Measurements from ENCODE around the gene GAS2L1.

GAS2L1 gene

DNA sequence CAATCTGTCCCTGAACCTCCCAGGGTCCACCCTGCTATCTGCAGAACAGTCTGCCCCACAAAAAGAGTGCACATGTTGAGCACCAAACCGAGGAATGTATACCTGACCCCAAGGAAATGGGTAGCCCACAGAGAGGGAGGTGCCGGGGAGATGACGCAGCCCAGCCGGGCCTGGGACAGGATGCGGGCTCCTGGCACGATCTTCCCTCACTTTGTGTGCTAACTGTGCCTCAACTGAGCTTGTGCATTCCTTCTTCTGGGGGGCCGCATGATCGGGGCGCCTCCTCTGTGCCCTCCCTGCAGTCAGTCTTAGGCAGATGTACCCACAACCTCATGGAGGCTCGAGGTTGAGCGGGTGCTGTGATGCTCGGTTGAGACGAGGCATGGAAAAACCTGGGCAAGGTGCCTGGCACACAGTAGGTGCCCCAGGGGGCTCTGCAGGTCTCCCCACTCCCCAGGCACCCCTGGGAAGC is 2.4 kb downstream of the GAS2L1 start:
- no peak for DNase-seq

DNA sequence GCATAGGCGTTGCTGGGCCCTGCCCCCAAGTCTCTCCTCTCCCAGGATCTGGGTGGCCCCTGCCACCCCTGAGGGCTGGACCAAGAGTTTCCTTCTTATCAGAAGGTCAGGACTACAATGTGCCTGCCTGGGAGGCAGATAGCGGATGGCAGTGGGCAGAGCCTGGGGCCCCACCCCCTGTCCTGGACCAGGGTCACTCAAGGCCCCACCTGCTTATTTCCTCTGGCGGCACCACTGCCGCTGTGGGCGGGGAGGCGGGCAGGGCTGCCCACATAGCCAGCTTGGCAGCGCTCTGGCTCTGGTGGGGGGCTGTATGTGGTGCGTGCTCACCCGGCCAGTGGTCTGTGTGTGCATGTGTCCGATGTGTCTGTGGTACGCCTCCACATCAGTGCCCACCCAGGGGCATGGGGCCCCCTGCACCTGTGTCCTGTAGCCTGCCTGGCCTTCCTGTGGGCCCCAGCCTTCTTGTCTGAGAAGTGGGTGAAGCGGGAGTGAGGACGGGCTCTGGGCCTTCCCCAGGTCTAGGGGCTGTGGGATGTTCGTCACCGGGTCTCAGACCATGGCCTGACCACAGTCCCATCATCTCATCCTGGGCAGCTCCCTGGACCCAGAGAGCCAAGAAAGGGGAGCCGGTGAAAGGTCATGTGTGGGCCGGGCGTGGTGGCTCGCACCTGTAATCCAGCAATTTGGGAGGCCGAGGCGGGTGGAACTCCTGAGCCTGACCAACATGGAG is 3.0 kb downstream of the GAS2L1 start:
- peak in 2 of 58 donors; percentile 19 to 55 for DNase-seq

DNA sequence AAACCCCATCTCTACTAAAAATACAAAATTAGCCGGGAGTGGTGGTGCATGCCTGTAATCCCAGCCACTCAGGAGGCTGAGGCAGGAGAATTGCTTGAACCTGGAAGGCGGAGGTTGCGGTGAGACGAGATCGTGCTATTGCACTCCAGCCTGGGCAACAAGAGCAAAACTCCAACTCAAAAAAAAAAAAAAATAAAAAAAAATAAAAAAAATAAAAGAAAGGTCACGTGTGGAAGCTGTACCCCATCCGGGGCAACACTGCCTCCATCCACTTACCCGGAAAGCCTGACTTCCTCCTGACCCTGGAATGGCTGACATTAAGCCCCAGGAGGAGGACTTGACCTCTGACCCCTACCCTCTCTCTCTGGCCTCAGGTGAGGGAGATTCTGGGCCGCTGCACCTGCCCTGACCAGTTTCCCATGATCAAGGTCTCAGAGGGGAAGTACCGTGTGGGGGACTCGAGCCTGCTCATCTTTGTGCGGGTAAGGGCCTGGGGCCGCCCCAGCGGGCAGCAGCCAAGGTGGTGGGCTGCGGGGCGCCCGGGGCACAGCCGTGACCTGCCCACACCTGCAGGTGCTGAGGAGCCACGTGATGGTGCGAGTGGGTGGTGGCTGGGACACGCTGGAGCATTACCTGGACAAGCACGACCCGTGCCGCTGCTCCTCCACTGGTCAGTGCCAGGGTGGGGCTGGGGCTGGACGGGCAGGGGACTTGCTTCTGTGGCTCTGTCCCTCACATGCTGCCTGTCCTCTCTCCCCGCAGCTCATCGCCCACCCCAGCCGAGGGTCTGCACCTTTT is 3.8 kb downstream of the GAS2L1 start:
- peak in 2 of 58 donors; percentile 70 for DNase-seq

DNA sequence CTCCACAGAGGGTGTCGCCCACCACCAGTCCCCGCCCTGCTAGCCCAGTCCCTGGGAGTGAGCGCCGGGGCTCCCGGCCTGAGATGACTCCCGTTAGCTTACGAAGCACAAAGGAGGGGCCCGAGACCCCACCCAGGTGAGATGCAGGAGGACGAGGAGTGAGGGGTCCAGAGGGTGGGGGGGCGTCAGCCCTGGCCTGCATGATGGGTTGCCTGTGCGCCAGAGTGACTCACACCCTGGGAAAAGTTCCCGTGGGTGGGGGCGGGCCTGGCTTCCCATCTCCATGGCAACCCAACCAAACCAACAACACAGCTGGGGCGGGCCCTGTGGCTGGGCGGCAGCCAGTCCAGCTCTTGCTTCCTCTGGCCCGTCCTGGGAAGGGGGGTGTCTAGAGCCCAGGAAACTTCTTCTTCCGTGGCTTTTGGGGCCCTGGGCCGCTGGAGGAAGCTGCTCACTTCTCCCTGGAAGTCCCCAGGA is 4.5 kb downstream of the GAS2L1 start:
- peak in 57 of 58 donors; percentile 75 to 98 (median 93) for DNase-seq

DNA sequence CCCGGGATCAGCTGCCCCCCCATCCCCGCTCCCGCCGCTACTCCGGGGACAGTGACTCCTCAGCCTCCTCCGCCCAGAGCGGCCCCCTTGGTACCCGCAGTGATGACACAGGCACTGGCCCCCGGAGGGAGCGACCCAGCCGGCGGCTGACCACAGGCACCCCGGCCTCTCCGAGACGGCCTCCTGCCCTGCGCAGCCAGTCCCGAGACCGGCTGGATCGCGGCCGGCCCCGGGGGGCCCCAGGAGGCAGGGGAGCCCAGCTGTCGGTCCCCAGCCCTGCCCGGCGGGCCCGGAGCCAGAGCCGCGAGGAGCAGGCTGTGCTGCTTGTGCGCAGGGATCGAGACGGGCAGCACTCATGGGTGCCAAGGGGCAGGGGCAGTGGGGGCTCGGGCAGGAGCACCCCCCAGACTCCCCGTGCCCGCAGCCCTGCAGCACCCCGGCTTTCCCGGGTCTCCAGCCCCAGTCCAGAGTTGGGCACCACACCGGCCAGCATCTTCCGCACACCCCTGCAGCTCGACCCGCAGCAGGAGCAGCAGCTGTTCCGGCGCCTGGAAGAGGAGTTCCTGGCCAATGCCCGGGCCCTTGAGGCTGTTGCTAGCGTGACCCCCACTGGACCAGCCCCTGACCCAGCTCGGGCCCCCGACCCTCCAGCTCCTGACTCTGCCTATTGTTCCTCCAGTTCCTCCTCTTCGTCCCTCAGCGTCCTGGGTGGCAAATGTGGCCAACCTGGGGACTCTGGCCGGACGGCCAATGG is 5.2 kb downstream of the GAS2L1 start:
- DNase-seq: peak in 7 of 58 donors; percentile 30 to 79 (median 47)

DNA sequence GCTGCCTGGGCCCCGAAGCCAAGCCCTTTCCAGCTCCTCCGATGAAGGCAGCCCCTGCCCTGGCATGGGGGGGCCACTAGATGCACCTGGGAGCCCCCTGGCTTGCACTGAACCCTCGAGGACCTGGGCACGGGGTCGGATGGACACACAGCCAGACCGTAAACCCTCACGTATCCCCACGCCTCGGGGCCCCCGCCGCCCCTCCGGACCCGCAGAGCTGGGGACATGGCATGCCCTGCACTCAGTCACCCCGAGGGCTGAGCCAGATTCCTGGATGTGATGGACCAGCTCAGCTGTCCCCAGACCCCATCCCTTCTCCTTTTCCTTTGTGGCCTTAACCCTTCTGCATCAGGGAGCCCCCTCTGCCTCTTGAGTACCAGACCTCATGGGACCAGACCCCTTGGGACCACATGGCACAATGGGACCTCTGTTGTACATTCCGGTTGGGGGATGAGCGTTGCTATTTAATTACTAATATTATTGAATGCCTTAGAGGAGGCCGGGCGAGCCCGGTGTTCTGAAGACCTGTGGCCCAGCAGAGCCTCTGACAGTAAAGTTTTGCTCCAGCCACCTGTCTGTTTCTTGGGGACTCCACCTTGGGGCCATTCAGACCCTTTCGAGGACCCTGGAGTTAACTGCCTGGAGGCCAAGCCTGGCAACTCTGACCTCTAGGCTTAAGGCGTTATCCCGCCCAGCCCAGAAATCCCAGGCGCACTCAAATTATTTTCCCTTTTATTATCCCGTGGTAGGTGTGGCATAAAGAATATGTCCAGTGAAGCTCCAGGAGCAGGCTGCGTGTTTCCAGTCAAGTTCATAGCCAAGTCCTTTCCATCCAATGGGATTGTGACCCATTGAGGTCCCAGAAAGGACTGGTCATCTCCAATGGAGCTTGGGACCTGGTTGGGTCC is 6.0 kb downstream of the GAS2L1 start:
- no peak for DNase-seq

DNA sequence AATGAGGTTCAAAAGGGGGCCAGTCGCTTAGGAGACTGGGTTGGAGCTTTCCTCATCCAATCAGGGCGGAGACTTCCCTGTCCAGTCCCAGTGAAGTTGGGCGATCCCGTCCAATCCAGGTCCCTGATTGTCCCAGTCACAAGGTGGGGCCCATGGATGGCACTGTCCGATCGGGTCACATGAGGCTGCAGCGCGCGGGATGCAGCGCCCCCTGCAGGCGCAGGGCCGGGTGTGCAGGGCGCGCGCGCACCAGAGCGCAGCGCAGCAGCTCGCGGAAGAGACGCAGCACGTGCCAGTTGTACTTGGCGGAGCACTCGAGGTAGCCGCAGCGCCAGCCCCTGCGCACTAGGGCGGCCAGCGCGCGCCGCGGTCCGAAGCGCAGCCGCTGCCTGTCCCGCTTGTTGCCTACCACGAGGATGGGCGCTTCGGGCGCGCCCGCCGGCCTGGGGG is 6.7 kb downstream of the GAS2L1 start:
- DNase-seq: peak in 23 of 58 donors; percentile 22 to 72 (median 45)

DNA sequence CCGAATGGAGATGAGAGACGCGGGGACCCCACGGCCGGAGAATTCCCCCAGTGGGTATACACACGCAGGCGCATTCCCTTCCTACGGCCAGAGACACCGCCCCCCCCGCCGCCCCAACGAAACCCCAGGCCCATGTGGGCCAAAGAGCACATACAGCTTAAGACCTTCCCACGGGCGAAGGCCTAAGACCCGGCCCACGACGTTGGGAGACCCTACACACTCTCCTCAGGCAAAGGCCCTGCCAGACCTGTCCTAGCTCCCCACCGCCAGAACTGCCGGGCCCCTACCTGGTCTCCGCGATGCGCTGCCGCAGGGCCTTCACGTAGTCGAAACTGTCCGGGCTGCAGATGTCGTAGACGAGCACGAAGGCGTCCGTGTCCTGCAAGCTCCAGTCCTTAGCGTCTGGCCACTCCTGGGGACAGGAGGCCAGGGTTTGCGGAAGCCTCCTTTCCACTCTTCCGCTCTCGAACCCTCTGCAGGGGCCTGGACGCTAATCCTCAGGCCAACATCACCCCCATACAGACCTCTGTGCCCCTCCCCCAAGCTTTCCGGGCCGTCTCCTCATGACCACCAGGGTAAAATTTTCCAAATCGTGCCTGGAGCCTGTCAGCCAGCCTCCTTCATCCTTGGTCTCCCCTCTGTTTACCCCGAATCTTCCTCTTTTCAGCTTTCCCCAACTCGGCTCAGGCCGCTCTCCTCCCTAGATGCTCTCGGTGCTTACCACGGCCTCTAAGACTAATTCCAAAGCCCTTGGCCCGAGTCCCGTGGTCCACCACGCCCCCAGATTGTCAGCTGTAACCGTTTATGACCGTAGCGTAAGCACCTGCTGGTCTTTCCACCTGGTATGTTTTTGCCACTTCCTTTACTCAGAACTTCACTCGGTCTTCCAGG is 7.4 kb downstream of the GAS2L1 start:
- DNase-seq: peak in 2 of 58 donors; percentile 28 to 57

DNA sequence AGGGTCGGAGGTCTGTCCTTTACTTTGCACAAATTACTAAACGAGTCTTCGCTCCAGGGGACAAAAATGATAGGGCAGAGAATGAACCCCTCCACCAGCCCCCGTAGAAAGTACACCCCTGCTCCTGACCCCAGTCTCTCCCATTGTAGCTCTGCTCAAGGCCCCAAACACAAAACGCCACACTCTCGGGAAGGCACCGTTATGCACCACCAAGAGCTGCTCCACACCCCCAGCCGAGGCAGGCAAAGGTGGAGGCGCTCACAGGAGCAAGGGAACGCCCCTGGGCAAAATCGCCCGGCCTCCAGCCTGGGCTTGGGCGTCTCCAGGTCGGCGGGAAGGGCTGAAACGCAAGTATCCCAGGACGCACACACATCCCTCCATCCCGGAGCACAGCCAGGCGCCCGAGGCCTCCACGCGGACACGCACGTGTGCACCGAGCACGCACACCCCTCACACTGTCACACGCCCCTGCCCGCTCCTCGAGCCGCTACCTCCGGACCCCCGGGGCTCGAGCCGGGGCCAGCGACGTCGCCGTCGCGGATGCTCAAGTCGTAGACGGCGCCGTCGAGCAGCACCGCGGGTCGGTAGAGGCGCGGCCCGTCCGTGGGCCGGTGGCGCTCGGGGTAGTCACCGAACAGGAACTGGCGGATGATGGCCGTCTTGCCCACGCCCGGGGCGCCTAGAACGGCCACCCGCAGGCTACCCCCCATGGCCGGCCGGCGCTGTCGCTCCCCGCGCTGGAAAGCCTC is 8.3 kb downstream of the GAS2L1 start:
- no peak for DNase-seq

DNA sequence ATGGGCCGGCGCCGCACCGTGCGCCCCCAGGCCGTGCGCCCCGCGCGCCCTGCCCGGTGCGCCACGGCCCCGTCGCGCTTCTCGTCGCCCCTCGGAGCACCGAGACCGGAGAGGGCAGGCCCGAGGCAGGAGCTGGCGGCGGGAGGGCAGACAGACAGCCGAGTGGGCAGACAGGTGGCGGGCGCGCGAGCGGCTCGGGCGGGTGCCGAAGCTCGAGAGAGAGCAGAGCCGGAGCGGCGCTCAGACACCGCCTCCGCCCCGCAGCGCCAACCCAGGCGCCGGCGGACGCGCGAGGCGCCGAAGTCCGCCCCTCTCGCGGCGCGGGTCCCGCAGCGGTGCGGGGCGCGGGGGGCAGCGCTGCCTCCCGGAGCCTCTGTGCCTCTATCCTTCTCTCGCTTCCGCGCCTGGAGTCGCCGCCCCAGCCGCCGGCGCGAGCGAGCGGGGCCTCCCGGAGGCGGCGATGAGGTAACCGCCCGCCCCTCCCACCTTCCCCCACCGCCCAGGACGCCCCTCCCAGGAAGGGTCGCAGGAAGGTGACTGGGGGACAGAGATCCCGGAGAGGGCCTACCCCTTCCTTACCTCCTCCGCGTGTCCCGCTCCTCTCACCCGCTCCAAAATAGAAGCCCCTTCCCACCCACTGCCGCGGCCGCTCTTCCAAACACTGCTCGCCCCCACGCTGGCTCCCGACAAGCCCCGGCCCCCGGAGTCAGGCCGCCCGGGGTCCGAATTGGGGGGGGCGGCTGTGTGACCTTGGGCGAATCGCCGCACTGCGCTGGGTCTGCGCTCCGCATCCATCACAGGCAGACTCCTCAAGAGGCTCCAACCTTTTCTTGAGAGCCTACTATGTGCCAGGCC is 9.1 kb downstream of the GAS2L1 start, which contains the start of gene RASL10A:
RASL10A (minus strand) TSS at position 412 of the 855 bp plus-strand sequence. CDS start 451 bp downstream, outside the sequence.
- DNase-seq: peak in 4 of 58 donors; percentile 29 to 42 (median 36)

DNA sequence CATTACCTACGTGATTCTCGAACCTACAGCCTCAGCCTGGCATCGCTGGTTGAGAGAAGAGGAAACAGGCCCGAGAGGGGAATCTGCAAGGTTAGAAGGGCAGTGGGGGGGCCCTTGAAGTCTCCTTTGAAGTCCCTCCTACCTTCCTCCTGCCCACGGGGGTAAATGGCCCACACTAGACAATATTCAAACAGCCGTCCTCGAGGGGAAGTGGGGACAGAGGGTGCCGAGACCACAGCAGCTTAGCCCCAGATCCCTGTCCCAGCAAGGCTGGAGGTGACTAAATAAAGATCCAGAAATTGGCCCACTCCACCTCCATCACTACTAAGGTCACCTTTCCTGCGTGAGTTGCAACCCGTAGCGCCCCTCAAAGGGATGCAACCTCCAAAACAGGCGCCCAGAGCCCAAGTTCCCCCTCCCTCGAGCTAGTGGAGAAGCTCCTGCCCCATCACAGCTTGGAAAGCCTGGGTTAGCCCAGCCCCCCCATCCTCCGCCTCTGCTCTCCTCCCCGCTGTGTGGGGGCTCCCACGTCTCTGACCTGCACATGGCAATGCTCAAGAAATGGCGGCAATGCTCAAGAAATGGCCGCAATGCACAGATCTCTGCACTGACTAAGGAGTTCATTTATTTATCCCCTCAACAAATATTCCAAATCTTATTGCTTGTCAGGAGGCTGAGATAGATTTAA is 9.8 kb downstream of the GAS2L1 start:
- DNase-seq: no peak

DNA sequence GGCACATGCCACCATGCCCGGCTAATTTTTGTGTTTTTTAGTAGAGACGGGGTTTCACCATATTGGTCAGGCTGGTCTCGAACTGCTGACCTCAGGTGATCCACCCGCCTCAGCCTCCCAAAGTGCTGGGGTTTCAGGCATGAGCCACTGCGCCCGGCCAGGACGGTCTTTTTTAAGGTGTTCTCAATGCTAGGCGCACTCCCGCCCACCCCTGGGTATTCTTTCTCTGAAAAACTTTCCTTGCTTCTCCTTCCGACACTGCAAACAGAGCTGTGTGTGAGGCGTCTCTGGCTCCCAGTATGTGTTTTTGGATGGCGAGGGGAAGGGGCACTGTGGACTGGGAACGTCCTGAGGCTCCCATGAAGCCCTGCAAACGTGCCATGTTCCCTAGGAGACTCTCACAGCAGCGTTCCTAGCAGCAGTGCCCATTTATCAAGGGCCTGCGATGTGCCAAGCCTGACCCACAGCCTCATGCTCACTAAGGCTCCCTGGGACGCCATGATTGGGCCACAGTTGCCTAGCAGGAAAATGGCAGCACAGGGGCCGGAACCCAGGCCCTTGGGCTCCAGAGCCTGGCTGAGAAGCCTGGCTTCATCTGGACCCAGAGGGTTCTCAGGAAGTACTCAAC is 11.5 kb downstream of the GAS2L1 start:
- DNase-seq: no peak

DNA sequence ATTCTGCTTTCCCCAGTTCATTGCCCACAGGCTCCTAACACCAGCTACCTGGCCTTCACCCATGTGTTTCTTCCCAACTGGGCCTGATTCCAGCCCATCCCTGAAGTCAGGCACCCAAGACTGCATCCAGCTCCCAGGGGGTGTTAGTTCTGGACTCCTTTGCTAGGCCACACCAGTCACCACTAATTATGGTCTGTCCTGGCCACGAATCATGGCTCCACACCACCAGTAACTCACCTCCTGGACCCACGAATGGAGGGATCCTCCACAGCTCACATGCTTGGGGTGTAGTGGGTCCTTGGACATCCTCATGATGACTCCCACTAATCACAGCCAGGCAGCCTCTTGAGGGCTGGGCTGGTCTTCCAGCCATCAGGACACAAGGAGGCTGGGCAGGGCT is 12.6 kb downstream of the GAS2L1 start:
- no peak for DNase-seq

DNA sequence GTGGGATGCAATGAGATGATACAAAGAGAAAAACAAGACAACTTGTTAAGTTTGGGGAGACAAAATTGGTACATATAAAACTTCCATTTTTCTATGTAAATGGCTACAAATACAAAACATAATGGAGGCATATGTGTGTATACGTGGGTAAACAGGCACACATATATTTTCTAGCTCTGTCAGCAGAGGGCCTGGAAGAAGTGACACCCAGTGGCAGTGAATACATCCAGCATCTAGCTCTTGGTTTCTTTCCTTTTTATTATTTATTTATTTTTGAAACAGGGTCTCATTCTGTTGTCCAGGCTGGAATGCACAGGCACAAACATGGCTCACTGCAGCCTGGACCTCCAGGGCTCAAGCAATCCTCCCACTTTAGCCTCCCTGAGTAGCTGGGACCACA is 14.1 kb downstream of the GAS2L1 start:
- no peak for DNase-seq

DNA sequence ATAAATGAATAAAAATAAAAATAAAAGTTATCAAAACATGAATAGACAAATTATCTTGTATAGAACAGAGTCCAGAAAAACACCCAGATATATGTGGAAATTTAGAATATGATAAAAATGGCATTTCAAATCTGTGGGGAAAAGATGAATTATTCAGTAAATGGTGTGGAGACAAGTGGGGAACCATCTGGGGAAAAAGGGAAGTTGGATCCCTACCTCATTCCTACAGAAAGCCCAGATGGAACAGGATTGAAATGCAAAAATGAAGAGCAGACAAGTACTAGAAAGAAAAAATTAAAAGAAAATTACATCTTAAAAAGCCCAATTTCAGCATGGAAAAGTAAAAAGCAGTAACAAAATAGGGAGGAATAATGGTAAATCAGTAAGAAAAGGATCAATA is 17.2 kb downstream of the GAS2L1 start:
- no peak for DNase-seq

DNA sequence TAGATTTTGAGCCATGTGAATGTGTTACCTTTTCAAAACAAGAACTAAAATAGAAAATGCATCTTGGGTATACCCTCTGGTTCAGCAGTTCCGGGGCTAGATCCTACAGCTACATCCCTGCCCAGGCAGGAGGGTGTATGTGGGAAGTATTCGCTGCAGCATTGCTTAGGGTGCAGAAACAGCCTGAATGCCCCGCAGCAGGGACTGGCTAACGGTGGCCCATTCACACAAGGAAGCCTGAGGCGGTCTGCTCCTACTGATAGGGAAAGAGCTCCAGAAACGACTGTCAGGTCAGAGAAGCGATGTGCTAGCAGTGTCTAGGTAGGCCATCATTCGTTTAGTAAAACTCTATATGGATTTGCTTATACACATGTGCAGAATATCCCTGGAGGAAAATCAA is 18.9 kb downstream of the GAS2L1 start:
- DNase-seq: peak in 1 of 58 donors; percentile 20
